Adrenal gland (tissue), 19 donors: ENCODE measurements around the gene SDK1. TPM values are rescaled to one million over a fixed set of nuclear protein-coding genes. Genes with fewer than 3 reads are reported as not detected.

Experiments used
- DNase-seq, 7 donors: peaks; one replicate each; pipeline ENCODE4 v3.0.0-alpha.2; 2019 to 2020
- H3K27ac ChIP-seq, 5 donors: fragments of 200-600 bp; sonication (generic) in 4 of 5; 1 replicate in 3 of 5; 2 replicates in 2 of 5; pipeline versions ENCODE4 v1.5.1 to v1.8.0; 2016 to 2020; ENCODE audit warnings: mild to moderate bottlenecking in 1 of 5
- H3K27me3 ChIP-seq: fragments of 200-600 bp; 2 replicates; pipeline ENCODE4 v1.8.0; 2021
- H3K36me3 ChIP-seq, 2 donors: fragments of 200-600 bp; replicated peaks in 1 of 2; 1 replicate in 1 of 2; 2 replicates in 1 of 2; pipeline versions ENCODE4 v1.5.1 to v1.8.0; 2018 to 2022
- H3K4me1 ChIP-seq, 2 donors: fragments of 200-600 bp; replicated peaks in 1 of 2; 1 replicate in 1 of 2; 2 replicates in 1 of 2; pipeline versions ENCODE4 v1.5.1 to v1.8.0; 2018 to 2021
- H3K4me3 ChIP-seq, 4 donors: fragments of 200-600 bp; sonication (generic) in 3 of 4; one replicate each; pipeline ENCODE4 v1.5.1; 2016 to 2018
- H3K9me3 ChIP-seq, 3 donors: fragments of 200-600 bp; sonication (generic) in 1 of 3; replicated peaks in 1 of 3; 1 replicate in 2 of 3; 2 replicates in 1 of 3; pipeline versions ENCODE4 v1.5.1 to v1.8.0; 2016 to 2021
- CTCF ChIP-seq, 6 experiments: fragments of 450-650 bp in 4 of 6; fragments of 200-600 bp in 2 of 6; sonication (generic) in 1 of 6; IDR thresholded peaks; 1 replicate in 5 of 6; 2 replicates in 1 of 6; pipeline versions ENCODE4 v1.5.1 to v1.8.0; 2016 to 2021; ENCODE audit warnings: antibody characterized with exemption in 6 of 6, mild to moderate bottlenecking in 2 of 6, moderate library complexity in 1 of 6
- POLR2A ChIP-seq, 2 donors: fragments of 450-650 bp; IDR thresholded peaks; one replicate each; pipeline ENCODE4 v1.6.1; 2017; ENCODE audit warnings: antibody characterized with exemption in 2 of 2, mild to moderate bottlenecking in 2 of 2, moderate library complexity in 1 of 2
- WGBS, 4 donors: extraction: QIAGEN DNeasy Blood & Tissue Kit in 2 of 4; methylation state at CpG; one replicate each; pipeline versions ENCODE4 v1.1.5 to v1.1.7; 2013 to 2017; 5-methylcytosine and 5-hydroxymethylcytosine counted together
- intact Hi-C, 2 donors: fragments of 100-400 bp; cut with DNase I; formaldehyde crosslinking; loops; one replicate each; pipeline versions ENCODE4 v1.14.1 to v1.15.0; 2022 to 2023
- long read RNA-seq, 10 donors: library from polyadenylated mRNA in 3 of 10; unstranded in 2 of 10; stranded (forward) in 1 of 10; transcript quantifications; one replicate each; pipeline ENCODE4 v2.0.0 and lab custom pipeline, GENCODE V29; 2021 to 2026
- polyA plus RNA-seq, 3 donors: library from polyadenylated mRNA; stranded (reverse); fragments of 200-250 nt in 2 of 3; fragments of 350-450 nt in 1 of 3; fragmentation: Illumina TruSeq in 1 of 3; extraction: RNeasy Lipid Tissue Mini Kit (QIAGEN cat#74804) in 1 of 3; gene quantifications; one replicate each; pipeline ENCODE4 v1.2.3, GENCODE V29; 2013 to 2014
- total RNA-seq, 9 donors: library from RNA; depleted of rRNA in 4 of 9; stranded (reverse); fragments of >200 nt in 4 of 9; fragments of 120-200 nt in 1 of 9; fragmentation: NEBNext Ultra II Directional in 1 of 9; extraction: Animal tissue kit (Norgen Biotek cat#: 25700) in 1 of 9; gene quantifications; one replicate each; pipeline versions ENCODE4 v1.1.0 to v1.2.4, GENCODE V29; 2013 to 2023
- donor health status: healthy with polysubstance abuse.
- donor health status: Bipolar disorder and iron deficiency.
- donor health status: DM: yes; HTN: yes; CAD: no.
- donor health status: DM: no; HTN: no; CAD: no.
- donor health status: DM: no; HTN: no; CAD: no.
- donor health status: DM: yes; HTN: yes; CAD: no.

SDK1 gene
- 1 to 10 TPM in 6 of 9 donors, under 1 TPM in 3; 0.50 to 3.6 (median 1.6) TPM for total RNA-seq
- polyA plus RNA-seq, result 1 to 10 TPM in 2 of 3 donors, under 1 TPM in 1; 0.79 to 1.8 (median 1.5) TPM
- long read RNA-seq, donor 1, result 0 reads
- long read RNA-seq, donor 2, result 0 reads
- long read RNA-seq, donor 3, result 0 reads
- long read RNA-seq, donor 4, result 0 reads
- long read RNA-seq, donor 5, result 0 reads
- long read RNA-seq, donor 6, partial matches to known transcripts, result 0 of 1 reads
- long read RNA-seq, donor 6, other reads (novel, unspliced or antisense), result 1 of 1 reads
- long read RNA-seq, donor 7, result 0 reads
- long read RNA-seq, donor 8, result 0 reads
- long read RNA-seq, donor 9, result 0 reads
- long read RNA-seq, donor 10, result 0 reads

- no peak within 1 kb of the TSS for H3K27ac ChIP-seq
- no peaks in the 10 kb centered on the region for H3K36me3 ChIP-seq
- H3K27me3 ChIP-seq, result no peaks in the 10 kb centered on the region
- peaks cover 12 to 13% of the 10 kb centered on the region in 2 donors for H3K4me1 ChIP-seq
- peak within 1 kb of the TSS in 2 of 4 donors; percentile 20 to 70 for H3K4me3 ChIP-seq
- intact Hi-C loops, result loop anchor here in 1 of 2 donors (5.0 kb wide), 1 partner anchor 596 kb away; no protein-coding TSS in a partner anchor
- 0 to 1% (median 0%) methylated on average over 17 to 118 of the region's 119 CpGs for WGBS, 4 donors
- H3K9me3 ChIP-seq, result no peaks in the 10 kb centered on the region
- DNase-seq, result peak; percentile 87 to 94 (median 90)
- TF ChIP-seq CTCF (IDR thresholded peaks at IDR 0.05) (peak; percentile 33 to 97 (median 70)), POLR2A (IDR thresholded peaks at IDR 0.05) (no peak)
Measured at GRCh38 chr7:3300651-3301448, at the start of gene SDK1. SDK1 (plus strand) TSS chr7:3301252; CDS start chr7:3301587, 335 bp downstream.

- H3K27me3 ChIP-seq, result no peaks in the 10 kb centered on the region
- H3K36me3 ChIP-seq, result no peaks in the 10 kb centered on the region
- DNase-seq, result no peak
- no peak overlapping the region for H3K27ac ChIP-seq
- H3K4me1 ChIP-seq, result no peaks in the 10 kb centered on the region
- TF ChIP-seq CTCF (IDR thresholded peaks at IDR 0.05), result no peak
- no peak for TF ChIP-seq POLR2A (IDR thresholded peaks at IDR 0.05)
- intact Hi-C loops, result no loop called here
- no peak overlapping the region for H3K4me3 ChIP-seq
- 80 to 86% (median 80%) methylated on average over 5 to 6 of the region's 6 CpGs for WGBS, 4 donors
- no peaks in the 10 kb centered on the region for H3K9me3 ChIP-seq
Measured at GRCh38 chr7:3254718-3255117, 46.3 kb upstream of the SDK1 start.

GRCh38 chr7:3259711-3260400, 41.2 kb upstream of the SDK1 start:
- WGBS, 4 donors, result 41 to 51% (median 48%) methylated on average over 16 to 17 of the region's 17 CpGs
- H3K9me3 ChIP-seq, result no peaks in the 10 kb centered on the region
- intact Hi-C loops, result no loop called here
- H3K4me1 ChIP-seq, result no peaks in the 10 kb centered on the region
- no peak for DNase-seq
- peak overlapping the region in 1 of 4 donors; percentile 46 for H3K4me3 ChIP-seq
- TF ChIP-seq CTCF (IDR thresholded peaks at IDR 0.05), result no peak
- no peak for TF ChIP-seq POLR2A (IDR thresholded peaks at IDR 0.05)
- H3K36me3 ChIP-seq, result no peaks in the 10 kb centered on the region
- no peak overlapping the region for H3K27ac ChIP-seq
- H3K27me3 ChIP-seq, result no peaks in the 10 kb centered on the region

- intact Hi-C loops, result no loop called here
- Histone ChIP-seq H3K36me3 (no peaks in the 10 kb centered on the region), H3K9me3 (no peaks in the 10 kb centered on the region), H3K4me1 (no peaks in the 10 kb centered on the region), H3K27ac (no peak overlapping the region), H3K27me3 (no peaks in the 10 kb centered on the region), H3K4me3 (peak overlapping the region in 1 of 4 donors; percentile 46)
- WGBS, 4 donors, result 34 to 50% (median 40%) methylated on average over 9 to 10 of the region's 10 CpGs
- TF ChIP-seq POLR2A (IDR thresholded peaks at IDR 0.05) (no peak), CTCF (IDR thresholded peaks at IDR 0.05) (no peak)
- DNase-seq, result peak in 1 of 7 donors; percentile 19
Measured at GRCh38 chr7:3260401-3260715, 40.7 kb upstream of the SDK1 start.
